Suprapubic skin (tissue), 4 donors: ENCODE data around the gene BTNL3. TPM values are rescaled to one million over a fixed set of nuclear protein-coding genes. Genes with fewer than 3 reads are reported as not detected.

ENCODE experiments used
- DNase-seq, 2 donors: peaks; one replicate each; pipeline ENCODE4 v3.0.0-alpha.2; 2019; ENCODE audit warnings: low spot score in 2 of 2
- H3K27ac ChIP-seq: fragments of 200-600 bp; sonication (generic); one replicate; pipeline ENCODE4 v1.5.1; 2019
- H3K27me3 ChIP-seq: fragments of 200-600 bp; sonication (generic); one replicate; pipeline ENCODE4 v1.5.1; 2019
- H3K36me3 ChIP-seq: fragments of 200-600 bp; sonication (generic); one replicate; pipeline ENCODE4 v1.5.1; 2019
- H3K4me1 ChIP-seq: fragments of 200-600 bp; sonication (generic); one replicate; pipeline ENCODE4 v1.5.1; 2019
- H3K4me3 ChIP-seq: fragments of 200-600 bp; sonication (generic); one replicate; pipeline ENCODE4 v1.5.1; 2019; ENCODE audit warnings: mild to moderate bottlenecking
- H3K9me3 ChIP-seq: fragments of 200-600 bp; sonication (generic); one replicate; pipeline ENCODE4 v1.5.1; 2019
- EP300 ChIP-seq: sonication (generic); formaldehyde crosslinking; IDR thresholded peaks from one replicate; pipeline ENCODE4 v1.6.1; 2017; ENCODE audit warnings: antibody characterized with exemption
- POLR2A ChIP-seq, 2 donors: fragments of 450-650 bp; IDR thresholded peaks; one replicate each; pipeline ENCODE4 v1.6.1; 2017; ENCODE audit warnings: antibody characterized with exemption in 2 of 2, mild to moderate bottlenecking in 2 of 2, moderate library complexity in 2 of 2
- POLR2AphosphoS5 ChIP-seq, 3 donors: sonication (generic); formaldehyde crosslinking; IDR thresholded peaks; one replicate each; pipeline ENCODE4 v1.6.1; 2017; ENCODE audit warnings: antibody characterized with exemption in 3 of 3
- WGBS: methylation state at CpG from one replicate; pipeline ENCODE4 v1.1.5; 2018; 5-methylcytosine and 5-hydroxymethylcytosine counted together
- total RNA-seq, 4 donors: library from RNA; depleted of rRNA; stranded (reverse); fragments of >200 nt; gene quantifications; one replicate each; pipeline ENCODE4 v1.1.0, GENCODE V29; 2016
- TF ChIP-seq, protein P1 (sequence below), 2 donors: fragments of 200-600 bp in 1 of 2; fragments of 450-650 bp in 1 of 2; sonication (generic) in 1 of 2; IDR thresholded peaks; one replicate each; pipeline ENCODE4 v1.5.1; 2016 to 2019; ENCODE audit warnings: antibody characterized with exemption in 2 of 2, mild to moderate bottlenecking in 1 of 2, moderate library complexity in 1 of 2

Gene BTNL3, protein sequence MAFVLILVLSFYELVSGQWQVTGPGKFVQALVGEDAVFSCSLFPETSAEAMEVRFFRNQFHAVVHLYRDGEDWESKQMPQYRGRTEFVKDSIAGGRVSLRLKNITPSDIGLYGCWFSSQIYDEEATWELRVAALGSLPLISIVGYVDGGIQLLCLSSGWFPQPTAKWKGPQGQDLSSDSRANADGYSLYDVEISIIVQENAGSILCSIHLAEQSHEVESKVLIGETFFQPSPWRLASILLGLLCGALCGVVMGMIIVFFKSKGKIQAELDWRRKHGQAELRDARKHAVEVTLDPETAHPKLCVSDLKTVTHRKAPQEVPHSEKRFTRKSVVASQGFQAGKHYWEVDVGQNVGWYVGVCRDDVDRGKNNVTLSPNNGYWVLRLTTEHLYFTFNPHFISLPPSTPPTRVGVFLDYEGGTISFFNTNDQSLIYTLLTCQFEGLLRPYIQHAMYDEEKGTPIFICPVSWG
- total RNA-seq: not detected

DNA sequence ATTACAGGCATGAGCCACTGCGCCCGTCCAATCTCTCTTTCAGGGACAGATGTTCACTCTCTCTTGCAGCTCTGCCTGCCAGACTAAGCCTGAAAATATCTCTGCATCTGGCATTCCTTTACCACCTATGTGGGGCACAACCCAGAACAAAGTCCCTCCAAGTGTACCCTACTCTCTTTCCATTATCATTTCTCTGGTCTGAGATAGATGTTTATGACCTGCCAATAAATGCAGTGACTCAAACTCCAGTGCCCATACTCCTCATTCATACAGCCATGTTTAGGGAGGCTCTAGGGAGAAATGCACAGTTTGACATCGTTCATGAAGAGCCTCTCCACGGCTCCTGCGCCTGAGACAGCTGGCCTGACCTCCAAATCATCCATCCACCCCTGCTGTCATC, at the start of gene BTNL3:
Gene BTNL3 (plus strand): TSS at position 255 of the 400 bp plus-strand sequence. CDS start 183 bp downstream, outside the sequence.
- H3K4me3 ChIP-seq: no peak within 1 kb of the TSS
- no peaks in the 10 kb centered on the region for H3K36me3 ChIP-seq
- H3K4me1 ChIP-seq: no peaks in the 10 kb centered on the region
- TF ChIP-seq, protein P1, sequence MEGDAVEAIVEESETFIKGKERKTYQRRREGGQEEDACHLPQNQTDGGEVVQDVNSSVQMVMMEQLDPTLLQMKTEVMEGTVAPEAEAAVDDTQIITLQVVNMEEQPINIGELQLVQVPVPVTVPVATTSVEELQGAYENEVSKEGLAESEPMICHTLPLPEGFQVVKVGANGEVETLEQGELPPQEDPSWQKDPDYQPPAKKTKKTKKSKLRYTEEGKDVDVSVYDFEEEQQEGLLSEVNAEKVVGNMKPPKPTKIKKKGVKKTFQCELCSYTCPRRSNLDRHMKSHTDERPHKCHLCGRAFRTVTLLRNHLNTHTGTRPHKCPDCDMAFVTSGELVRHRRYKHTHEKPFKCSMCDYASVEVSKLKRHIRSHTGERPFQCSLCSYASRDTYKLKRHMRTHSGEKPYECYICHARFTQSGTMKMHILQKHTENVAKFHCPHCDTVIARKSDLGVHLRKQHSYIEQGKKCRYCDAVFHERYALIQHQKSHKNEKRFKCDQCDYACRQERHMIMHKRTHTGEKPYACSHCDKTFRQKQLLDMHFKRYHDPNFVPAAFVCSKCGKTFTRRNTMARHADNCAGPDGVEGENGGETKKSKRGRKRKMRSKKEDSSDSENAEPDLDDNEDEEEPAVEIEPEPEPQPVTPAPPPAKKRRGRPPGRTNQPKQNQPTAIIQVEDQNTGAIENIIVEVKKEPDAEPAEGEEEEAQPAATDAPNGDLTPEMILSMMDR (IDR thresholded peaks at IDR 0.05): no peak
- TF ChIP-seq EP300 (no peak), POLR2AphosphoS5 (IDR thresholded peaks at IDR 0.05) (no peak), POLR2A (IDR thresholded peaks at IDR 0.05) (no peak)
- H3K27me3 ChIP-seq: no peaks in the 10 kb centered on the region
- 78% methylated on average over 5 of the region's 5 CpGs for WGBS
- no peak within 1 kb of the TSS for H3K27ac ChIP-seq
- no peak for DNase-seq
- no peaks in the 10 kb centered on the region for H3K9me3 ChIP-seq

- Histone ChIP-seq H3K27me3 (no peaks in the 10 kb centered on the region), H3K4me1 (no peaks in the 10 kb centered on the region), H3K9me3 (no peaks in the 10 kb centered on the region), H3K27ac (no peak overlapping the region), H3K36me3 (no peaks in the 10 kb centered on the region), H3K4me3 (no peak overlapping the region)
- WGBS: 63% methylated on average over 6 of the region's 6 CpGs
- no peak for TF ChIP-seq EP300
- no peak for TF ChIP-seq POLR2AphosphoS5 (IDR thresholded peaks at IDR 0.05)
- no peak for TF ChIP-seq POLR2A (IDR thresholded peaks at IDR 0.05)
- TF ChIP-seq, protein P1 (IDR thresholded peaks at IDR 0.05): no peak
- no peak for DNase-seq
Measured at GRCh38 chr5:180950291-180950949, 38.2 kb upstream of the BTNL3 start.

- TF ChIP-seq, protein P1 (IDR thresholded peaks at IDR 0.05): no peak
- no peak for TF ChIP-seq POLR2AphosphoS5 (IDR thresholded peaks at IDR 0.05)
- no peak for TF ChIP-seq POLR2A (IDR thresholded peaks at IDR 0.05)
- Histone ChIP-seq H3K4me1 (no peaks in the 10 kb centered on the region), H3K36me3 (no peaks in the 10 kb centered on the region), H3K27ac (no peak overlapping the region), H3K4me3 (no peak overlapping the region), H3K27me3 (no peaks in the 10 kb centered on the region), H3K9me3 (no peaks in the 10 kb centered on the region)
- DNase-seq: no peak
- 78% methylated on average over 3 of the region's 5 CpGs for WGBS
Measured at GRCh38 chr5:180959661-180960060, 29.0 kb upstream of the BTNL3 start.

DNA sequence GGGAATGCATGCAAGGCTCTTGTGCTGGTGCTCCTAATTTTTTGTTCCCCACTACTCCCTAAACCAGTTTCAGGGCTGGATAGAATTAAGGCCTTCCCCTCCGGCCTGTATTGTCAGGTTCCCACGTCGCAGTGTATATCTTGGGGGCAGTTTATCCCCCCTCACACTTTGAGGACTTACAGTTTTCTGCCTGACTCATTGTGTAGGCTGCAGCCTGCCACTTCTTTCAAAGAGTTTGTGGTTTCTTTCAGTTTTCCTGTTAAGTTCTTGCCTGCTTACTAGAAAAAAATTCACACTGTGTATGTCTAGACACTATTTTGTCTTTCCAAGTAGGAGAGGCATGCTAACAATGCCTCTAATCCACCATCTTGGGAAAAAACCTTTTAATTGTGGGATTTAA, 28.4 kb upstream of the BTNL3 start:
- no peaks in the 10 kb centered on the region for H3K4me1 ChIP-seq
- TF ChIP-seq, protein P1 (IDR thresholded peaks at IDR 0.05): no peak
- TF ChIP-seq EP300 (no peak), POLR2AphosphoS5 (IDR thresholded peaks at IDR 0.05) (no peak), POLR2A (IDR thresholded peaks at IDR 0.05) (no peak)
- no peak overlapping the region for H3K4me3 ChIP-seq
- no peaks in the 10 kb centered on the region for H3K9me3 ChIP-seq
- 46% methylated on average over 3 of the region's 3 CpGs for WGBS
- no peaks in the 10 kb centered on the region for H3K27me3 ChIP-seq
- no peak overlapping the region for H3K27ac ChIP-seq
- no peak for DNase-seq
- H3K36me3 ChIP-seq: no peaks in the 10 kb centered on the region

- Histone ChIP-seq H3K36me3 (no peaks in the 10 kb centered on the region), H3K4me1 (no peaks in the 10 kb centered on the region), H3K9me3 (no peaks in the 10 kb centered on the region), H3K4me3 (no peak overlapping the region), H3K27ac (no peak overlapping the region), H3K27me3 (no peaks in the 10 kb centered on the region)
- TF ChIP-seq EP300 (no peak), POLR2AphosphoS5 (IDR thresholded peaks at IDR 0.05) (no peak)
- WGBS: 89% methylated on average over 8 of the region's 23 CpGs
- DNase-seq: no peak
Measured at GRCh38 chr5:180969406-180969805, 19.2 kb upstream of the BTNL3 start.
